Measurements from ENCODE around the gene PLSCR2.

The PLSCR2 gene

GRCh38 chr3:146469150-146470017 is at the start of gene PLSCR2:
PLSCR2 (minus strand) TSS chr3:146469561; CDS start chr3:146459904, 9,657 bp downstream.
- Histone ChIP-seq H3K36me3 (ENCODE audit: insufficient read depth, low read length) (no peaks in the 10 kb centered on the region), H3K4me1 (ENCODE audit: insufficient read depth, low read length) (no peaks in the 10 kb centered on the region), H2AFZ (ENCODE audit: low read depth, low read length) (no peak within 1 kb of the TSS), H3K9me3 (ENCODE audit: low read length) (no peaks in the 10 kb centered on the region), H3K4me3 (ENCODE audit: low read length) (no peak within 1 kb of the TSS), H3K27me3 (ENCODE audit: insufficient read depth, low read length) (no peaks in the 10 kb centered on the region)

GRCh38 chr3:146517684-146518435 is 48.5 kb upstream of the PLSCR2 start:
- H2AFZ ChIP-seq (ENCODE audit: low read depth, low read length), result no peak overlapping the region
- no peak overlapping the region for H3K4me3 ChIP-seq (ENCODE audit: low read length)
- no peaks in the 10 kb centered on the region for H3K27me3 ChIP-seq (ENCODE audit: insufficient read depth, low read length)
- H3K4me1 ChIP-seq (ENCODE audit: insufficient read depth, low read length), result no peaks in the 10 kb centered on the region
- H3K9me3 ChIP-seq (ENCODE audit: low read length), result no peaks in the 10 kb centered on the region
- H3K36me3 ChIP-seq (ENCODE audit: insufficient read depth, low read length), result no peaks in the 10 kb centered on the region

- H2AFZ ChIP-seq (ENCODE audit: low read depth, low read length), result no peak overlapping the region
- H3K4me1 ChIP-seq (ENCODE audit: insufficient read depth, low read length), result no peaks in the 10 kb centered on the region
- no peaks in the 10 kb centered on the region for H3K9me3 ChIP-seq (ENCODE audit: low read length)
- no peak overlapping the region for H3K4me3 ChIP-seq (ENCODE audit: low read length)
- no peaks in the 10 kb centered on the region for H3K27me3 ChIP-seq (ENCODE audit: insufficient read depth, low read length)
- no peaks in the 10 kb centered on the region for H3K36me3 ChIP-seq (ENCODE audit: insufficient read depth, low read length)
These were observed 44.2 kb upstream of the PLSCR2 start for GRCh38 chr3:146513386-146514051.

GRCh38 chr3:146511402-146512134 is 42.2 kb upstream of the PLSCR2 start:
- H3K4me1 ChIP-seq (ENCODE audit: insufficient read depth, low read length), result peaks cover 10% of the 10 kb centered on the region
- no peak overlapping the region for H2AFZ ChIP-seq (ENCODE audit: low read depth, low read length)
- no peaks in the 10 kb centered on the region for H3K36me3 ChIP-seq (ENCODE audit: insufficient read depth, low read length)
- H3K27me3 ChIP-seq (ENCODE audit: insufficient read depth, low read length), result no peaks in the 10 kb centered on the region
- no peaks in the 10 kb centered on the region for H3K9me3 ChIP-seq (ENCODE audit: low read length)
- H3K4me3 ChIP-seq (ENCODE audit: low read length), result no peak overlapping the region

GRCh38 chr3:146507331-146508120 is 38.2 kb upstream of the PLSCR2 start:
- Histone ChIP-seq H3K4me1 (ENCODE audit: insufficient read depth, low read length) (peaks cover 25% of the 10 kb centered on the region), H3K27me3 (ENCODE audit: insufficient read depth, low read length) (no peaks in the 10 kb centered on the region), H3K4me3 (ENCODE audit: low read length) (no peak overlapping the region), H3K9me3 (ENCODE audit: low read length) (no peaks in the 10 kb centered on the region), H3K36me3 (ENCODE audit: insufficient read depth, low read length) (no peaks in the 10 kb centered on the region), H2AFZ (ENCODE audit: low read depth, low read length) (no peak overlapping the region)

GRCh38 chr3:146505516-146505915 is 36.2 kb upstream of the PLSCR2 start:
- Histone ChIP-seq H3K27me3 (ENCODE audit: insufficient read depth, low read length) (no peaks in the 10 kb centered on the region), H3K36me3 (ENCODE audit: insufficient read depth, low read length) (no peaks in the 10 kb centered on the region), H3K4me3 (ENCODE audit: low read length) (no peak overlapping the region), H3K4me1 (ENCODE audit: insufficient read depth, low read length) (peaks cover 25% of the 10 kb centered on the region), H2AFZ (ENCODE audit: low read depth, low read length) (no peak overlapping the region), H3K9me3 (ENCODE audit: low read length) (no peaks in the 10 kb centered on the region)

GRCh38 chr3:146504498-146505197 is 35.3 kb upstream of the PLSCR2 start:
- Histone ChIP-seq H3K4me1 (ENCODE audit: insufficient read depth, low read length) (peaks cover 25% of the 10 kb centered on the region), H3K27me3 (ENCODE audit: insufficient read depth, low read length) (no peaks in the 10 kb centered on the region), H3K9me3 (ENCODE audit: low read length) (no peaks in the 10 kb centered on the region), H3K4me3 (ENCODE audit: low read length) (no peak overlapping the region), H3K36me3 (ENCODE audit: insufficient read depth, low read length) (no peaks in the 10 kb centered on the region), H2AFZ (ENCODE audit: low read depth, low read length) (no peak overlapping the region)

- no peaks in the 10 kb centered on the region for H3K36me3 ChIP-seq (ENCODE audit: insufficient read depth, low read length)
- no peaks in the 10 kb centered on the region for H3K9me3 ChIP-seq (ENCODE audit: low read length)
- H3K4me1 ChIP-seq (ENCODE audit: insufficient read depth, low read length), result peaks cover 25% of the 10 kb centered on the region
- no peak overlapping the region for H3K4me3 ChIP-seq (ENCODE audit: low read length)
- no peaks in the 10 kb centered on the region for H3K27me3 ChIP-seq (ENCODE audit: insufficient read depth, low read length)
- H2AFZ ChIP-seq (ENCODE audit: low read depth, low read length), result no peak overlapping the region
These were observed 34.3 kb upstream of the PLSCR2 start for GRCh38 chr3:146503461-146504202.

GRCh38 chr3:146502887-146503460 is 33.6 kb upstream of the PLSCR2 start:
- no peaks in the 10 kb centered on the region for H3K9me3 ChIP-seq (ENCODE audit: low read length)
- H3K36me3 ChIP-seq (ENCODE audit: insufficient read depth, low read length), result no peaks in the 10 kb centered on the region
- H3K4me3 ChIP-seq (ENCODE audit: low read length), result no peak overlapping the region
- no peaks in the 10 kb centered on the region for H3K27me3 ChIP-seq (ENCODE audit: insufficient read depth, low read length)
- no peak overlapping the region for H2AFZ ChIP-seq (ENCODE audit: low read depth, low read length)
- H3K4me1 ChIP-seq (ENCODE audit: insufficient read depth, low read length), result peaks cover 25% of the 10 kb centered on the region

GRCh38 chr3:146501752-146502151 is 32.4 kb upstream of the PLSCR2 start:
- H3K4me1 ChIP-seq (ENCODE audit: insufficient read depth, low read length), result peaks cover 16% of the 10 kb centered on the region
- H3K36me3 ChIP-seq (ENCODE audit: insufficient read depth, low read length), result no peaks in the 10 kb centered on the region
- no peaks in the 10 kb centered on the region for H3K9me3 ChIP-seq (ENCODE audit: low read length)
- no peak overlapping the region for H2AFZ ChIP-seq (ENCODE audit: low read depth, low read length)
- no peaks in the 10 kb centered on the region for H3K27me3 ChIP-seq (ENCODE audit: insufficient read depth, low read length)
- H3K4me3 ChIP-seq (ENCODE audit: low read length), result no peak overlapping the region

GRCh38 chr3:146499701-146500100 is 30.3 kb upstream of the PLSCR2 start:
- no peak overlapping the region for H2AFZ ChIP-seq (ENCODE audit: low read depth, low read length)
- H3K36me3 ChIP-seq (ENCODE audit: insufficient read depth, low read length), result no peaks in the 10 kb centered on the region
- no peak overlapping the region for H3K4me3 ChIP-seq (ENCODE audit: low read length)
- H3K9me3 ChIP-seq (ENCODE audit: low read length), result no peaks in the 10 kb centered on the region
- H3K4me1 ChIP-seq (ENCODE audit: insufficient read depth, low read length), result peaks cover 4% of the 10 kb centered on the region
- no peaks in the 10 kb centered on the region for H3K27me3 ChIP-seq (ENCODE audit: insufficient read depth, low read length)
